PFSK-1 (cell line): ENCODE measurements around the gene EPB41L4B.

ENCODE experiments used
- POLR2AphosphoS5 ChIP-seq: IDR thresholded peaks from 2 replicates; pipeline ENCODE4 v1.6.1; 2012; ENCODE audit warnings: low read depth, mild to moderate bottlenecking, control low read depth, low read length, moderate library complexity
- TF ChIP-seq, protein P1 (sequence below), 2 experiments: IDR thresholded peaks; 2 replicates each; pipeline versions ENCODE4 v1.6.1 to v1.8.0; 2011 to 2012; ENCODE audit warnings: low read depth in 2 of 2, low read length in 2 of 2, control low read depth in 1 of 2, inconsistent platforms in 1 of 2, mild to moderate bottlenecking in 1 of 2, moderate library complexity in 1 of 2; ENCODE audit not compliant: insufficient read depth in 1 of 2

DNA sequence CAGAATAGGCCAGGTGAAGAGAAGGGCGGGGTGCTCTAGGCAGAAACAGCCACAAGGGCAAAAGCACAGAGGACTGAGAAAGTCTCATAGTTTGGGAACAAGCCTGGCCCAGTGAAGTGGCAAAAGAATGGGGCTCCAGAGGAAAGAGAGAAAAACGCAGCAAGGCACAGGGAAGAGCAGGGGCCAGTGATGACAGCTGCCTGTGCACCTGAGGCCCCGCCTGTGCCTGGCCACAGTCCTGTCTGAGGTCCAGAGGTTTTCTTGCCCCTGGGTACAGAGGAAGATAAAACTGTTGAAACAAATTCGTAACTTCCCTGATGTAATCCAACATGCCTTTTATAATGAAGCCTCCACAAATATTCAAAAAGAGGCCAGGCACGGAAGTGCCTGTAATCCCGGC lies 175.8 kb downstream of the EPB41L4B start:
- TF ChIP-seq, protein P1, sequence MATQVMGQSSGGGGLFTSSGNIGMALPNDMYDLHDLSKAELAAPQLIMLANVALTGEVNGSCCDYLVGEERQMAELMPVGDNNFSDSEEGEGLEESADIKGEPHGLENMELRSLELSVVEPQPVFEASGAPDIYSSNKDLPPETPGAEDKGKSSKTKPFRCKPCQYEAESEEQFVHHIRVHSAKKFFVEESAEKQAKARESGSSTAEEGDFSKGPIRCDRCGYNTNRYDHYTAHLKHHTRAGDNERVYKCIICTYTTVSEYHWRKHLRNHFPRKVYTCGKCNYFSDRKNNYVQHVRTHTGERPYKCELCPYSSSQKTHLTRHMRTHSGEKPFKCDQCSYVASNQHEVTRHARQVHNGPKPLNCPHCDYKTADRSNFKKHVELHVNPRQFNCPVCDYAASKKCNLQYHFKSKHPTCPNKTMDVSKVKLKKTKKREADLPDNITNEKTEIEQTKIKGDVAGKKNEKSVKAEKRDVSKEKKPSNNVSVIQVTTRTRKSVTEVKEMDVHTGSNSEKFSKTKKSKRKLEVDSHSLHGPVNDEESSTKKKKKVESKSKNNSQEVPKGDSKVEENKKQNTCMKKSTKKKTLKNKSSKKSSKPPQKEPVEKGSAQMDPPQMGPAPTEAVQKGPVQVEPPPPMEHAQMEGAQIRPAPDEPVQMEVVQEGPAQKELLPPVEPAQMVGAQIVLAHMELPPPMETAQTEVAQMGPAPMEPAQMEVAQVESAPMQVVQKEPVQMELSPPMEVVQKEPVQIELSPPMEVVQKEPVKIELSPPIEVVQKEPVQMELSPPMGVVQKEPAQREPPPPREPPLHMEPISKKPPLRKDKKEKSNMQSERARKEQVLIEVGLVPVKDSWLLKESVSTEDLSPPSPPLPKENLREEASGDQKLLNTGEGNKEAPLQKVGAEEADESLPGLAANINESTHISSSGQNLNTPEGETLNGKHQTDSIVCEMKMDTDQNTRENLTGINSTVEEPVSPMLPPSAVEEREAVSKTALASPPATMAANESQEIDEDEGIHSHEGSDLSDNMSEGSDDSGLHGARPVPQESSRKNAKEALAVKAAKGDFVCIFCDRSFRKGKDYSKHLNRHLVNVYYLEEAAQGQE (IDR thresholded peaks at IDR 0.05; ENCODE audit: insufficient read depth in 1 of 2, low read depth in 2 of 2, low read length in 2 of 2), result no peak
- no peak for TF ChIP-seq POLR2AphosphoS5
